SH-SY5Y (cell line): ENCODE data around the gene PTPRT.

Experiments
- GATA2 ChIP-seq: IDR thresholded peaks from 2 replicates; pipeline ENCODE4 v1.6.1; 2011; ENCODE audit warnings: mild to moderate bottlenecking, low read depth, low read length
- GATA3 ChIP-seq: IDR thresholded peaks from 2 replicates; pipeline ENCODE4 v1.6.1; 2011; ENCODE audit warnings: low read depth, mild to moderate bottlenecking, low read length, moderate library complexity

The PTPRT gene

DNA sequence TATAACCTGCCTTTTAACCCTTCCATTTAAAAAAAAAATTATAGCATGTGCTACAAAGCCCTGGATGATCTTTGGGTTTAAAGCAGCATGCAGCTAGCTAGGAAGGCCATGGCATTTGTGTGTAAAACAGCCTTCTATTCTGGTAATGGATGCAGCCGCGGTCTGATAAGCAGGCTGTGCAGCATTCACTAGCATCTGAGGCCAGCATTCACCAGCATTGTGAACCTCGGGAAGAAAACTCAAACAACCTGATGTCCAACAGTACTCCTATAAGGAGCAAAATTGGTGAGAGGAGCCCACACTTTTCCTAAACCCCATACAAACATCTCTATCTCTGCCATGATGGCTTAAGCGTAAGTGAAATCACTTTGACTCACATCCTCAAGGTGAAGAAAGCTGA is 265.5 kb downstream of the PTPRT start:
- TF ChIP-seq GATA3 (no peak), GATA2 (no peak)

DNA sequence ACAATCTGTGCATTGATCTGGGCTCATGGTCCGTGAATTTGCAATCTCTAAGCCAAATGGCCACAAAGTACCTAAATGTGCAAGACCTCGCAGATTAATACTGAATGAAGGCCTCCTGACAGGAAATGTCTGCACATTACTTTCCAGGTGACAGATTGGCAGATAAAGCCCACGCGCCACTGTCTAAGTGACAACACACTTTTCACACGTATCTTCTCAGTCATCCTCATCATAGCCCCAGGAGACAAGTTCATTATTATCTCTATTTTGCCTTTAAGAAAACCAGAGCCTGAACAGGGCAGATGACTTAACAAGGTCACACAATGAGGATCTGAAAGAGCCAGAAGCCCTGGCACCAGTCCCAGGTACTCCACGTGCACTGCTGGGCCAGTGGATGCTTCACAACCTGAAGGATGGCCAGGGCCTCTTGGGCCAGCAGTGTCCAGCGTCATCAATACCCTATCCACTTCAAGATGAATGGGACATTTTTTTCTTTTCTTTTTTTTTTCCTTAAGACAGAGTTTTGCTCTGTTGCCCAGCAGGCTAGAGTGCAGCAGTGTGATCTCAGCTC is 266.3 kb downstream of the PTPRT start:
- TF ChIP-seq GATA3 = no peak
- peak; percentile 63 for TF ChIP-seq GATA2

DNA sequence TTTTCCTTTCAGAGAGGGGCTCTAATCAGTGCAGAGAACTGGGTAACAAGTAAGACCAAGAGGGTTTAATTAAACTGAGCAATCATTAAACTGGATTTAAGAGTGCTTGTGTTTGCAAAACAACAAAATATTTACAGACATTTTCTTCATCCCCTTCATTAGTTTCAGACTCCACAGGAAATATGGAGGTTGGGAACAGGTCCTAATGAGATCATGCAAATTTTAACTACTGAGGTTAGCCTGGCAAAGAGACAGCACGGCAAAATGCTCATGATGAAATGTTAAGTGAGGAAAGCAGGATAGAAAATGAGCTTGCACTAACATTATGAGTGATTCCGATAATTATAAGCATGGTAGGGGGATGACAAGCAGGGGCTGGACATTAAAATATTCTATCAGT is 268.9 kb downstream of the PTPRT start:
- TF ChIP-seq GATA2 (no peak), GATA3 (no peak)

DNA sequence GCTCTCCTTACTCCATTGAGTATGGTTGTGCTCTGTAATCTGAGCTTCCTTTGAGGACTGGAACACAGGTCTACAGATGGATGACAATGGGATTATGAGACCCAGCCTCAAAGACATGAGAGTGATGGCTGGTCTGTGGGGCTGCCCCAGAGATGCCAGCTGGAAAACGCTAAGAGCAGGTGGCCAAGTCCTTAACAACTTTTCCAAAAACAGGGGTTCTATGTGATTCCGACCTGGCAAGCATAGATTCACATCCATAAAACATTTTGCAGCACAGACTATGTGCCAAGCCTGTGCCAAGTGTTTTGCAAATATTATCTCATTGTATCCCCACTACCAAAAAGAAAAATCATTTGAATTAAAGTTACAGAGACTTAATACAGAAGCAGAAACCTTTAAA is 270.4 kb downstream of the PTPRT start:
- no peak for TF ChIP-seq GATA2
- TF ChIP-seq GATA3 = no peak

DNA sequence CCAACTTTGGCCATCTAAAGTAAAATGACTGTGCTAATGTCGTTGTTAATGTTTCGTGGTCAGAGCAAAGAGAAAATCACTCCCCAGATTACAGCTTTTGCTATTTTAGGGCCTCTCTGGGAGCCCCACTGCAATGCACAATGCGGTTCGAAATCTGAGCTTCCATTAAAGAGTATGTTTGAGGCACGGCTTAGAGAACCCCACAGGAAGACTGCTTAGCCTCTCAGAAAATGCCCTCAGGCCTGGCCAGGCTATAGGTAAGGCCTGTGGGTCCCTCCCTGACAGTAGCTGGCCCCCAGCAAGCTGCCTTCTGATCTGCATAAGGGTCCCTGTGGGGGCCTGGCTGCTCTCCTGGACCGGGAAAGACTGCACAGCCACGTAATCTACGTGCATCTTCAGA is 274.6 kb downstream of the PTPRT start:
- TF ChIP-seq GATA2 = no peak
- TF ChIP-seq GATA3 = no peak

DNA sequence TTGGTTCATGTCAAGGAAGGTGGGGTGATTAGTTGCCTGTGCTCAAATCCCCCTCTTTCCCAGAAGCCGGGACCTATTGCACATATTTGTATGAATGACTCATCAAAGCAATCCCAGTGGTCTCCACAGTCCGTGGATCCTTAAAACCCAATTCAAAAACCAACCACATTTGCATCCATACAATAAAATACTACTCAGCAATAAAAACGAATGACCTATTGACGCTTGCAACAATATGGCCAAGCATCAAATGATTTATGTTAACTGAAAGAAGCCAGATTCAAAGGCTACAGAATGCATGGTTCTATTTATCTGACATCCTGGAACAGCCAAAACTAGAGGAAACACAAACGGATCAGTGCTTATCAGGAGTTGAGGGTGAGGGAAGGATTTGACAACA is 275.4 kb downstream of the PTPRT start:
- no peak for TF ChIP-seq GATA2
- TF ChIP-seq GATA3 = no peak

DNA sequence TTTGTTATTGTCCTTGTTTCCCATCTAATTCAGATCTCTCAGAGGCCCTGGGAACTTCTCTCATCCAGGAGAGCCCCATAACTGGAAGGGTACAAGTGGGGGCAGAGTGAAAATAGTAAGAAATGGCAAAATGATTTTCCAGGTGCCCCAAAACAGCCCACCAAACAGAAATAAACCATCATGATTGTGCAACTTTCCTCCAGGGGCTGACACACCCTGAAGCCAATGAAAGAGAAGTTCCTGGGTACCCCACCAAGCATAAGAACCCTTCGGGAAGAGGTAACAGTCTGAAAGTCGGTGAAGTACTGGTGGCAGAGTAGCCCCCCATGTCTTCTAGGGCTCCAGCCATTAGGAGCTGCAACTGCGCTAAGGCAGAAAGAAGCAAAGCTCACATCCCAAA is 282.0 kb downstream of the PTPRT start:
- TF ChIP-seq GATA3 (no peak), GATA2 (no peak)

DNA sequence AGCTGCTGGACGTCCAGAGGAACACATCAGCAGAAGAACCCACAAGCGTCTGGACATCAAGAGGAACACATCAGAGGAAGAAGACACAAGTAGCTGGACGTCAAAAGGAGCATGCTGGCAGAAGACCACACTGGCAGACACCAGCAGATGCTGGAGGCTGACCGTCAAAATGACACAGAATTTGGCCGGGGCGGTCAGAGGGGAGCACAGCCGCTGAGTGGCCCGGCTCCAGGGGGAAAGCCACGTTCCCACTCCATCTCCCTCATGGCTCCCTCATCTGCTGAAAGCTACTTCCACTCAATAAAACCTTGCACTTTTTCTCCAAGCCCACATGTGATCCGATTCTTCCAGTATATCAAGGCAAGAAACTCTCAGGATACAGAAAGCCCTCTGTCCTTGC is 283.6 kb downstream of the PTPRT start:
- TF ChIP-seq GATA2 = no peak
- TF ChIP-seq GATA3 = no peak

DNA sequence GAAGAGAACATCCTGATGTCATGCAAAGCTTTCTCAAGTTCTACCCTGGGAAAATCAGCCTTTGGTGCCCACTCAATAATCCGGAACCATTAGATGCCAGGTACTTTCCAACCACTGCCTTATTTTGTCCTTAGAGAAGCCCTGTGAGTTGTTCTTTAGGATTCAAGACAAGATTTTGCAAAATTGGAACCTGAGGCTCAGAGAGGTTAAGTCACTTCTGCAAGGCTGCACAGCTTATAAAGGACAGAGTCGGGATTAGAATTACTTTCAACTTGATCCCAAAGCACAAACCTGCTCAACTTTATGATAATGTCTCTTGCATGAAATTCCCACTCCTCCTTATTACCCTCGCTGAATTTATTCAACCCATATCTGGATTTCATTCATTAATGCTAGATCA is 287.2 kb downstream of the PTPRT start:
- TF ChIP-seq GATA2 (no peak), GATA3 (no peak)

DNA sequence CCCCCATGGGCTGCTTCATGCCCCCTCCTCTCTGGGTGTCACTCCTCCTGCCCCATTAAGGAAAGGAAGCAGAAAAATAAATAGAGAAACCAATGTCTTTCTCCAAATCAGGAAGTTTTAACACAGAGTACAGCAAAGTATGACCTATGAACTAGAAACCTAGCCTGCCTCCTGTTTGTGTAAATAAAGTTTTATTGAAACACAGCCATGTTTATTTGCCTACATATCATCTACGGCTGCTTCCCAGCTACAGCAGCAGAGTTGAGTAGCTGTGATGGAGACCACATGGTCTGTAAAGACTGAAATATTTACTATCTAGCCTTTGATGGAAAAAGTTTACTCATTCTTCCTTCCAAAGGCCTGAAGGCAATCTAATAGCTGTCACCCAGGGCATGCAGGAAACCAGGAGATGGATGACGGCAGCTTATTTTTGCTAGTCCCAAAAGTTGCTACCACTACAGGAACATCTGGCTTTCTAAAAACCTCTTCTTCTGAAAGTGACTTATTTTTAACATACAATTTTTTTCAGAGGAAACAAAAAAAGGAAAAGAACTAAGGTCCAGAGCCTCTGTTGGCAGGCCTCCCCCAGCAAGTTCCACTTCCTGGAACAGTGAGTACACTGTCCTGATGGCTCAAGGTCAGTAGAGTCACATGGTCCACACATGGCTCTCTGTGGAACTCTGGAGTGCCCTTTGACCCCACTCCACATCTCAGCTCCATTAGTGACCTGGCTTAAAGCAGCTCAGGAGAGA is 287.8 kb downstream of the PTPRT start:
- TF ChIP-seq GATA3 = no peak
- TF ChIP-seq GATA2 = no peak

DNA sequence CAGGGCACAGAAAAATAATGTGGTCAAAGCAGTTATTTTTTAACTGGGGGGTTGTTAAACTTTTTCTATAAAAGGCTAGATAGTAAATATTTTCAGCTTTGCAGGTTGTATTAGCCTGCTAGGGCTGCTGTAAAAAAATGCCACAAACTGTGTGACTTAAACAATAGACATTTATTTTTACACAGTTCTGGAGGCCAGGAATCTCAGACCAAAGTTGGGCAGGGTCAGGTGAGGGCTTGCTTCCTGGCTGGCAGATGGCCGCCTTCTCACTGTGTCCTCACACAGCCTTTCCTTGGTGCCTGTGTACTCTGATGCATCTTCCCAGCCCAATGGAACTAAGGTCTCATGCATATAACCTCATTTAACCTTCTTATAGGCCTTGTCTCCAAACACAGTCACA is 294.7 kb downstream of the PTPRT start:
- TF ChIP-seq GATA2 (no peak), GATA3 (no peak)

DNA sequence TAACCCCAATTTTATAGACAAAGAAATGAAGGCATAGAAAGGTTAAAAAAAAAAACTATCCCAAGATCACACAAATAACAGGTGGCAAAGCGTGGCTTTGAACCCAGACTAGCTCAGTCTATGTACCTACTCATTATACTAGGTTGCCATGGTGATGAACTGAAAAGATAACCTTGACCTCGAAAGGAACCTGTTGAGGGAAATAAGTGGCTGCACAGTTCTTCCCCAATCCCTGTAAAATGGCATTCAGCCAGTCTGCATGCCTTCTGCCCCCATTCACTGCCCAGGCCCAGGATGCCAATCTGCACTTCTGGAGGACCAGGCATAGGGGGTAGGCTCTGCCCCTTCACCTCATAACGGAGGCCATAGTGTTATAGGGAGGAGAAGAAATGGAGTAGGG is 295.2 kb downstream of the PTPRT start:
- TF ChIP-seq GATA2 = no peak; the same call in 1 of the 2 replicates
- no peak for TF ChIP-seq GATA3

DNA sequence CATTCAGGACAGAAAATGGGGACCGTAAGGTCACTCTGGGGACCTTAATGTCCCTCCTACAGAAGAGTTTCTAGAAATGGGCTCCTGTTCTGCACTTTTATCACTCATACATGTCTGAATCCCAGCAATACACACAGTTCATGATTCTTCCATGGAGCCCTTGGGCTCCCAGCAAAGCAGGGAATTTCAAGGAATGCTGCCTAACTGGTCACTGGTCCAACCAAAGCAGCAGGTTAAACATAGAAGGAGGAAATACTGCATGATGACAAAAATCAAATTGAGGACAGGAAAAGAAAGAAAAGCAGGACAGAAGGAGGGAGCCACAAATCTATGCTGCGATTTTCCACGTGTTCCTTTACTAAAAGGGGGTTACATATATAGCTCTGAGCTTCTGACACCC is 300.2 kb downstream of the PTPRT start:
- no peak for TF ChIP-seq GATA2

DNA sequence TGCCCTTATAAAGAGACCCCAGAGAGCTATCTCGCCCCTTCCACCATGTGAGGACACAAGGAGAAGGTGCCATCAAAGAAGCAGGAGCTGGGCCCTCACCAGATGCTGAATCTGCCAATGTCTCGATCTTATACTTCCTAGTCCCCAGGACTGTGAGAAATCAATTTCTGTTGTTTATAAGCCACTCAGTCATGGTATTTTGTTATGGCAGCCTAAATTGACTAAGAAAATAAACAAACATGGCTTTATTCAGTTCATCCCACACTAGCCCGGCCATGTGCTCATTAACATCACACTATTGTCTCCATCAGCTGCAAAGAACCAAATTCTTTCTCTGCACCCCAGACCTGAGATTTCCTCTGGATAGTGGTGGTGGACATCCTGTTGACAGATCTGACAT is 302.4 kb downstream of the PTPRT start:
- TF ChIP-seq GATA3 = no peak
- TF ChIP-seq GATA2 = no peak

DNA sequence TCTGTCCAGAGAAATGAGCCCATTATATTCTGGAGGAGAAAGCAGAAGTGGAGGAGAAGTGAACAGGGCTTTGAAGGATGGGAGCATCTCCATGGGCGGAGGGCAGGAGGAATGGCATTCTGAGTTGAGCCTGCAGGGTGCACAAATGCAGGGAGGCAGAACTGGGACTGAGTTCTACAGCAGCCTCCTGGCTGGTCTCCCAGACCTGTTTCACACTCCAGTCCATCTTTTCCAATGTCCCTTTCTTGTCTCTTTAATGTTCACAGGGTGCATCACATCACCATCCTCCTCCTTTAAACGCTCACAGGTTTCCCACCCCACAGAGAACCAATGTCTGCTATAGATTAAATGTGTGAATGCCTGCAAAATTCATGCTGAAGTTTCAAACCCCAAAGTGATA is 302.9 kb downstream of the PTPRT start:
- TF ChIP-seq GATA3 (no peak), GATA2 (no peak)

DNA sequence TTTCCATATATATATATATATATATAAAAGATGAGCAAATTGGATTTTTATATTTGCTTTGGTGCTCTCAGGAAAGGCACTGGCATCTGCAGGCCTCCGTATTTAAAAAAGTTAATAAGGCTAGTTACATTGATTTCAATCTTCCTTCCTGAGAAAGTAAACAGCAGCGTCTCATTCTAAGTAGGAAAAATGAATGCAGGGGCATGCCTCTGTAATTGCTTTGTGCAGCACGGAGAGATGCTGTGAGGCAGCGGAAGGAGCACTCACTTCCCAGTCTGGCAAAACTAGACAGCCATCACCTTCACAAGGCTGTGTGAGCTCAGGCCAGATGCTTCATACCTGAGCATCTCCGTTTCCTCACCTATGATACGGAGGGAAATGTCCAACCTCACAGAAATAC is 303.7 kb downstream of the PTPRT start:
- no peak for TF ChIP-seq GATA3
- TF ChIP-seq GATA2 = no peak

DNA sequence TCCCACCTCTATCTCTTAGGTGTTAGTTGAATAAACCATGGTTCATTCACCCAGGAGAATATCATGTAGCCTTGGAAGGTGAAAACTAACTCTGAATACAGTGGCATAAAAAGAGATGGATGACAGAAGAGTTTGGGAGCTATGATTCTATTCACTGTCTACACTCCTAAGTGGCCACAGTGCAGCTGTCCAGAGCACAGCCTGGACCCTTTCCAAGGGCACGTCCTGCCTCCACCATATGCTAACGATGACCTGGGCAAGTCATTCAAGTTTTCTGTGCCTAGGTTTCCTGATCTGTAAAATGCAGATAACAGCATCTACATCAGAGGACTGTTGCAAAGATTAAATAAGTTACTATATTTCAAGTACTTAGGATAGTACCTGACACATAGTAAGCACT is 314.1 kb downstream of the PTPRT start:
- no peak for TF ChIP-seq GATA3
- TF ChIP-seq GATA2 = no peak
